C4-2B (cell line): ENCODE results near the gene DTWD1.

Experiments used
- ZFX ChIP-seq: fragments of 450-650 bp; IDR thresholded peaks from 2 replicates; pipeline ENCODE4 v1.6.1; 2017
- TF ChIP-seq, protein P1 (sequence below): fragments of 450-650 bp; conservative IDR thresholded peaks from 2 replicates; pipeline ENCODE4 v1.5.1; 2017; ENCODE audit warnings: mild to moderate bottlenecking

DNA sequence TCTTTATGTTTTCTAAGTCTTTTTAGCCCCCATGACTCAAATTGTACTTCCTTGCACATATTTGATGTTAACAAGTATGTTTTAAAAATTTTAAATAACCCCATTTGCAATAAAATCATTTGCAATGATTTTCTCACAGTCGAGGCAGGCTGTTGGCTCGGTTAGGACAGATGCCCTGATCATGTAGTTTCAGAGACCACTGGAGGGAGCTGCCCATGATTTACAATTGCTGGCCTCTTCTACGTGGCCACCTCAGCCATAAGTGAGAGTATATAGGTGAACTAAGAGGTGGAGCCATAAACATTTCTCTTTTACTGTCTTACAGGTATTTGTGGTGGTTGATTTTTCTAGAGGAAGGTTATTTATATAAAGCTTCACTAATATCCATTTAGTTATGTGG, 1.7 kb downstream of the DTWD1 start:
- TF ChIP-seq, protein P1, sequence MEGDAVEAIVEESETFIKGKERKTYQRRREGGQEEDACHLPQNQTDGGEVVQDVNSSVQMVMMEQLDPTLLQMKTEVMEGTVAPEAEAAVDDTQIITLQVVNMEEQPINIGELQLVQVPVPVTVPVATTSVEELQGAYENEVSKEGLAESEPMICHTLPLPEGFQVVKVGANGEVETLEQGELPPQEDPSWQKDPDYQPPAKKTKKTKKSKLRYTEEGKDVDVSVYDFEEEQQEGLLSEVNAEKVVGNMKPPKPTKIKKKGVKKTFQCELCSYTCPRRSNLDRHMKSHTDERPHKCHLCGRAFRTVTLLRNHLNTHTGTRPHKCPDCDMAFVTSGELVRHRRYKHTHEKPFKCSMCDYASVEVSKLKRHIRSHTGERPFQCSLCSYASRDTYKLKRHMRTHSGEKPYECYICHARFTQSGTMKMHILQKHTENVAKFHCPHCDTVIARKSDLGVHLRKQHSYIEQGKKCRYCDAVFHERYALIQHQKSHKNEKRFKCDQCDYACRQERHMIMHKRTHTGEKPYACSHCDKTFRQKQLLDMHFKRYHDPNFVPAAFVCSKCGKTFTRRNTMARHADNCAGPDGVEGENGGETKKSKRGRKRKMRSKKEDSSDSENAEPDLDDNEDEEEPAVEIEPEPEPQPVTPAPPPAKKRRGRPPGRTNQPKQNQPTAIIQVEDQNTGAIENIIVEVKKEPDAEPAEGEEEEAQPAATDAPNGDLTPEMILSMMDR = 0 out of 2 replicates have a peak, but pooled peaks have one; percentile 5
- TF ChIP-seq ZFX = no peak
